GM21381 (cell line): ENCODE measurements around the gene SPDYE4.

ENCODE experiments used
- ATAC-seq: cut with Tn5 transposase; IDR thresholded peaks from one replicate; pipeline ENCODE4 v1.9.1; 2021; ENCODE audit warnings: mild to moderate bottlenecking, moderate library complexity; ENCODE audit not compliant: unreplicated experiment

The SPDYE4 gene

DNA sequence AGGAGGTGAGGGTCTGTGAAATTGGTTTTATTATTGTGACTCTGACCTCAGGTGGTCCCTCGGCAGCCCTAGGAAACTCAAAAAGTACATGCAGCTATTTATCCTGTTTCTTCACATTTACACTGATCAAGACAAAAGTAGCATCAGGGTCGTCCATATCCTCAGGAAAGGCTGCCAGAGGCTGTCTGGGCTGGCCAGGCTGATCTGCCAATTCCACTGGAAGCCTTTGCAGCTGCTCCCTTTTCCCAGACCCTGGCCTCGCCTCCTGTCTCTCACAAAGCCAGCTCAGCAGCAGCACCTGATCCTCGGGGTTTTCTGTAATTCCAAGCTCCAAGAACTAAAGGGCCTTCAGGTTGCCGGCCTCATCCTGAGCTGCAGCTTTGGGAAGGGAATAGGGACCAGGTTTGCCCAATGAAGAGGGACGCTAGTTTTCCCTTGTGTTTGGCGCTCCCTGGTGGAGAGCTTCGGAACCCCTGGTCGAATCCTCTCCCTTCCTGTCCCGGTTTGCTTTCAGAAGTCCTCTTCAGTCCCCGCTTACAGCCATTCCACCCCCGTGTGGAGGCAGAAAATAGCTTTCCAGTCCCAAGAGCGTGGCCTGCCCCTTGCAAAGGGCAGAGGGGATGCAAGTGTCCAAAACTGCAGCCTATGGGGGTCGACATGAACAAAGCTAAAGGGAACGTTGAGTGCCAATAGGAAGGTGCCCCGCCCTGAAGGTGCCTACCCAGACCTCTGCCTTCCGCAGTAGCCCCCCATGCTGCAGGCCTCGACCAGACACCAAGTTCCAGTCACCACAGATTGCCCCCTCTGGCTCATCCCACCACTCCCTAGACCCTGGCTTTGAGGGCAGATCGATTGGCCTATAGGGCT, 27.4 kb upstream of the SPDYE4 start:
- no peak for ATAC-seq

DNA sequence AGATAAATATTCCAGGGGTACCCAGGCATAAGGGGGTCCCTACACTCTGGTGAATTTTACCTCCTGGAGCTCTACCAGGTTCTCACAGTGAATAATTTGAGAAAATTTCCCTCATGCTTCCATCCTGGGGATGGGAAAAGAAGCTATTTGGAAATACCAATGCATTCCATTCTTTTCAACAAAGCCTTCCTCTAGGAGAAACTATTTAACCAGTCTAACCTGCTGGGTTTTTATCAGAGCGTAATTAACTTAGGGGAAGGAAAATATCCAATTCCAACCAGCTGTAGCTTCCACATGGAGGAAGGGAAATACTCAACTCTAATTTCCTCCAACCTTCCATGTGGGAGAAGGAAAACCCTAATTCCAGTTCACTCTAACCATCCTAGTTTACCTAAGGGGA, 23.8 kb upstream of the SPDYE4 start:
- ATAC-seq = no peak

DNA sequence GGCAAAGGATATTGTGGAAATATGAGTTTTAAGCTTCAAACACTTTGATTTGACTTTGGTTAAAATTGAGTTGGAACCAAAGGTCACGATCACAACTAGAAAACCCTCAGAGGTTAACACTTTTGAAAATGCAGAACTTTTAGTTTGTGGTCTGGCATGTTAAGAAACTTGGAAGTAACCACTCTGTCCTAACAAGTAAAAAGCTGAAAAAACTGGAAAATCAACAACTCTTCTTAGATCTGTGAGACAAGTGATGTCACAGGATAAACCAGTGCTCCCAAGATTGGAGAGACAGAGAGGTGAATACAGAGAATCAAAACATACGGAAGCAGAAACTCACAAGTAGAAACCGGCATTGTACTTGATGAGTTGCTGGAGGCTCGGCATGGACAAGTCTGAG, 23.4 kb upstream of the SPDYE4 start:
- no peak for ATAC-seq

DNA sequence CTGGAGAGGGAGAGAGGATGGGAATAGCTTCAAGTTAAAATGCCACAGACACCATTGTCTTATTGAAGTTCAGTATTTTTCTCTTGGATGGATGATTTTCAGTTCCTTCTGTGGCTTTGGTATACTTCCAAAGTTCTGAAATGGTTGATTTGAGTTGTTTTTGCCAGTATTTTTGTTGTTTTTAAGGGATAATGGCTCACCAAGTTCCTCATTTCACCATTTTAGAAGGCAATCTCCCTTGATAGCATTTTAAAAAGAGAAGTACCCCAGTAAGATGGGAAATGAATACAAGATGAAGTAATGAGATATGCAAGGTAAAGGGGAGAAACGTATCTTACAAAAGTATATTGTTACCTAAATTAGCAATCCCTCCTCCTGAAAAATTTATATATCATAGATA, 18.5 kb upstream of the SPDYE4 start:
- ATAC-seq = no peak

DNA sequence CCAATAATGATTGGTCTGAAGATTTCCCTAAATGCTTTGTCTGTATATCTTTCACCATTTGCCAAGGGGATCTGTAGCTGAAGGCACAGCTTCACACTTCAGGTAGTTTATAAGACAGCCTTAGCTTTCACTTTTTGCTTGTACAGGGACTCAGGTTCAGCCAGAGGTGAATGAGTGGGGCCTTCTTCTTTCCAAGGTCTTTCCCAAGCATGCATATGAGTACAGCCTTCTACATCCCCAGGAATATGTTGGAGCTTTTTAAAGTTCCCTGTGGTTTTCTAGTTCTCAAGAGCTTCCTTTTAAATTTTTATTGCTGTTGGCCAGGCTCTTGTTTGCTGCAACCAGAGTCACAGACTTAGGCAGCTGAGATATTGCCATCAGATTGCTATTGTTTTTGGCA, 17.9 kb upstream of the SPDYE4 start:
- ATAC-seq = no peak

DNA sequence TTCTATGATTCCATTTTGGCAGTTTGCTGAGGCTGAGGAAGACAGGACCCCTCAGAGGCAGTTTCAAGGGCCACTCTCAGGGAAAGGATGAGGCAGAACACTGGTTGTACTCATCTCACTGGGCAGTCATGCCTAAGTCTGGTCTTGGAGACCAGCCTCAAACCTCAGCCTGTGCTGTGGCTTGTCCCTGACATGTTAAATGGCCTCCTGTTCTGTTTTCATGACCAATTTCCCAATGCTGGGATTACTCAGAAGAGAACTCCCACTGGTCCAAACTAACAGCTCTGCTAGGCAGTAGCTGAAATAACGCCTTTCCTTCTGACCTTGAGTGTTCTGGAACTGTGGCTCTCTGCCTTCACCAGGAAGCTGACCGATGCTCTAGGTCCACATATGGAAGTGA, 8.4 kb upstream of the SPDYE4 start:
- no peak for ATAC-seq

DNA sequence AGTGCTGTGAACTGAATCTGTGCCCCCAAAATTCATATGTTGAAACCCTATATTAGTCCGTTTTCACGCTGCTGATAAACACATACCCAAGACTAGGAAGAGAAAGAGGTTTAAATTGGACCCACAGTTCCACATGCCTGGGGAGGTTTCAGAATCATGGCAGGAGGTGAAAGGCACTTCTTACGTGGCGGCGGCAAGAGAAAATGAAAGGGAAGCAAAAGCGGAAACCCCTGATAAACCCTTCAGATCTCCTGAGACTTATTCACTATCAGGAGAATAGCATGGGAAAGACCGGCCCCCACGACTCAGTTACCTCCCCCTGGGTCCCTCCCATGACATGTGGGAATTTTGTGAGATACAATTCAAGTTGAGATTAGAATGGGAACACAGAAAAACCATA, 3.7 kb upstream of the SPDYE4 start:
- no peak for ATAC-seq

DNA sequence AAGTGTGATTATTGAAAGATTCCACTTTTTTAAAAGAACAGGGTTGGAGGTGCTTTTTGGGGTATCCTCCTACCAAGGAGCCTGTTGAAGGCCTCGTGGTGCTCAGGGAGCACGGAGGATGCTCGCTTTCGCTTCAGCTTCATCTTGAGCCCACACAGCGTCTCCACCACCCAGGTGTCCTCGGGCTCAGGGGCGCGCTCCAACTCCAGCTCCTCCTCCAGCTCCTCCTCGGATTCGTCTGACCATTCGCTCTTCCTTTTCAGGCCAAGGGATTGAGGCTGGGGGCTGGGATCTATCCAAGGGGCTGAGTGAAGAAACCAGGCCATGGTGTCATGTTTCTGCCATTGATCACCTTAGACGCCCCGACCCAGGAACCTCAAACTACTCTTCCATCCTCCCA, 1.2 kb downstream of the SPDYE4 start:
- no peak for ATAC-seq

DNA sequence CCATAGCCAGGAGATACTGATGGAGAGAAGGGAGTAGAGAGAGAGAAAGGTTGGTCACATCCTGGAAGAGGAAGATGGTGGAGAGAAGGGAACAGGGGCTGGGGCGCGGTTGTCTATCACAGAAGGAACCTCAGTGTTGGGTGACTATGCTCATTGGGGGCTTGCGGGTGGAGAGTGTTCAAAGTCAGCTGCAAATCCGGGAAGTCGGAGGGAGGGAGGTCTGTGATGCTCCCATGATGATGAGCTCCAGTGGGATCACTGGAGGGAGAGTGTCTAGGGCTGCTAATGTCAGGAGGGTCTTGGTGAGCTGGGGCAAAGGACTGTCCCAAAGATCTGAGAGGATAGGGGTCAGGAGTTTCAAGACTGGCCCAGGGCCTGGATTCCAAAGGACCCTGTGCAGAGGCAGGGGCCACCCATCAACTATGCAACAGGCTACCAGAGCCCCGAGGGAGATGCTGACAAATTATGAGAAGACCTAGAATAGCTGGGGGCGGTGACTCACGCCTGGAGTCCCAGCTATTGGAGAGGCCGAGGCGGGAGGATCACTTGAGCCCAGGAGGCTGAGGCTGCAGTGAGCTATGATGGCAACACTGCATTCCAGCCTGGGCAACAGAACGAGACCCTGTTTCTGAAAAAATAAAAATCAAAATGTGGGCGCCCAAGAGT, 2.6 kb downstream of the SPDYE4 start:
- no peak for ATAC-seq

DNA sequence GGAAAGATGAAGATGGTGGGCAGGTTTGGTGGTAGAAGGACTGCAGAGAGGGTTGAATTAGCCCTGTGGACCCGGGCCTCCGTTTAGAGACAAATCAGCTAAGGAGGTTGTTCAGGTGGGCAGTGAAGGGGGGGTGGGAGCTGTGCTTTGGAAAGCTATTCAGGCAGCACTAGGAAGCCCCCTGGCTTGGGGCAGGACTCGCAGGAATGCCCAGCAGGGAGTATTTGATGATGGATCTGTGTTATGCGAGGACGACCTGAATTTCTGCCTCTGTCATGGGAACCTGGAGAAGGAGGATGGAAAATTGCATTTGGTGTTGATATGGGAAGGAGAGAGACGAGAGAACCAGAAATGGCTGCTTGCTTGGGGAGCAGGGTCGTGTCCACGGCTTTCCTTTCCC, 3.5 kb downstream of the SPDYE4 start:
- ATAC-seq = no peak

DNA sequence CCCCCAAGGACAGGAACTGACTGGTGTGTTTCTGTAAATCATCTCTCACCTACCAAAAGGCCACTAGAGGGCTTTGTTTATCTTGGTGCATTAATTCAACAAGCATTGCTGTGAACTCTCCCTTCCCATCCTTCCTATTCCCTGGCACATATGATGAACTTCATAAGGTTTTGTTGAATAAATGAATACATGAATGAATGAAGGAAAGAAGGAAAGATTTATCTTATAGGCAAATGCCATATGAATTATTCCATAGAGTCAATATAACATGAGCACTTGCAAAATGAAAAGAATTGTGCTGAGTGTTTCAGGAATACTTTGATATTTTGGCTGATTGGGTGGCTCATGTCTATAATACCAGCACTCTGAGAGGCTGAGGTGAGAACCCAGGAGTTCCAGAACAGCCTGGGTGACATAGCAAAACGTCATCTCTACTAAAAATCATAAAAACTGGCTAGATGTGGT, 4.3 kb downstream of the SPDYE4 start:
- no peak for ATAC-seq

DNA sequence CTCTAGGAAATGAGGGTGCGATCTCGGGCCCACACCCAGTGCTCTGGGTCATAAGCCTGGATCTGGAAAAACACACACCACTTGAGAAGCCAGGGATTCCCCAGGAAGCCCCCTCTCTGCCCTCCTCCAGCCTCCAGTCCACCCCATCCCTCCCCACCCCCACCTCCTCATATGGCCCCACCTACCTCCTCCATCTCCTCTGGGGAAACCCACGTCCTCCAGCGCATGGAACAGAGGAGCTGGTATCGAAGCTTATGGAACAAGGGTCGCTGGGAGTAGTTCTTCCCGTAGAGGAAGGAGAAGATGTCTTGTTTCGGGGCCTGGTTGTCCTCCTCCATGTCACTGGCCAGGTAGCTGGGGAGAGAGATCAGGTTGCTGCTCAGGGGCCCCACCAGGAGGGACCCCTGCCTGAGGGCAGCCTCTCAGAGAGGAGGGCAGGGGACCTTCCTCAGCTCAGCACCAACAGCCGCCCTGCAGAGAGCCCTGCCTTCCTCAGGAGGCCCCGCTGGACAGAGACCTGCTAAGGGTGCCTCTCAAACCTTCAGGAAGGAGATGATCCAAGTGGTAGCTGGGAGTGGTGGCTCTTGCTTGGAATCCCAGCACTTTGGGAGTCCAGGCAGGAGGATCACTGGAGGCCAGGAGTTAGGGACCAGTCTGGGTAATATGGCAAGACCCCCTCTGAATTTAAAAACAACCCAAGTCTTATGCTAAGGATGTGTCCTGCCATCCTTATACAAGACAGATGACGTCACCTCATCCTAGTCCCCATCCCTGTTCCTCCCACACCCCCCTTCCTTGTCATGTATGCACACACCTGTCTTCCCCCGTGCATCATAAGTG, 5.0 kb downstream of the SPDYE4 start:
- ATAC-seq = no peak

DNA sequence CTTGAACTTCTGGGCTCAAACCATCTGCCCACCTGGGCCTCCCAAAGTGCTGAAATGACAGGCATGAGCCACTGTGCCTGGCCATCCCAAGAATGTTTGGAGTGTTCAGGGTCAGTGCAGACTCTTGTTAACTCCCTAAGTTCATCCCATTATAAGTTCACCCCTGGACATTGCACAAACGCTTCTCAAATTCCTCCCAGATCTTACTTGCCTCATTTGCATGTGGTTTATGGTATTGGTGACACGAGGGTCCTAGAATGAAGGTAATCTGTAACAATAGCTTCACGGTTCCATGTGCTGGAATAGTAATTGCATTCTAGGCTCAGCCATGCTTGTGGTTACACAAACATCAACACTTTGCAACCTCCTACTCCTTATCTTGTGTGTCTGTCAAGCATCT, 8.7 kb downstream of the SPDYE4 start:
- no peak for ATAC-seq

DNA sequence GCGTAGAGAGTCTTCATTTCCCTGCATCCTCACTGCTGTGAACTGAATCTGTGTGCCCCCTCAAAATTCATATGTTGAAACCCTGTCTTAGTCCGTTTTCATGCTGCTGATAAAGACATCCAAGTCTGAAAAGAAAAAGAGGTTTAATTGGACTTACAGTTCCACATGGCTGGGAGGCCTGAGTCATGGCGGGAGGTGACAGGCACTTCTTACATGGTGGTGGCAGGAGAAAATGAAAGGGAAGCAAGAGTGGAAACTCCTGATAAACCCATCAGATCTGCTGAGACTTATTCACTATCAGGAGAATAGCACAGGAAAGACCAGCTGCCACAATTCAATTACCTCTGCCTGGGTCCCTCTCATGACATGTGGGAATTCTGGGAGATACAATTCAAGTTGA, 10.6 kb downstream of the SPDYE4 start:
- ATAC-seq = no peak

DNA sequence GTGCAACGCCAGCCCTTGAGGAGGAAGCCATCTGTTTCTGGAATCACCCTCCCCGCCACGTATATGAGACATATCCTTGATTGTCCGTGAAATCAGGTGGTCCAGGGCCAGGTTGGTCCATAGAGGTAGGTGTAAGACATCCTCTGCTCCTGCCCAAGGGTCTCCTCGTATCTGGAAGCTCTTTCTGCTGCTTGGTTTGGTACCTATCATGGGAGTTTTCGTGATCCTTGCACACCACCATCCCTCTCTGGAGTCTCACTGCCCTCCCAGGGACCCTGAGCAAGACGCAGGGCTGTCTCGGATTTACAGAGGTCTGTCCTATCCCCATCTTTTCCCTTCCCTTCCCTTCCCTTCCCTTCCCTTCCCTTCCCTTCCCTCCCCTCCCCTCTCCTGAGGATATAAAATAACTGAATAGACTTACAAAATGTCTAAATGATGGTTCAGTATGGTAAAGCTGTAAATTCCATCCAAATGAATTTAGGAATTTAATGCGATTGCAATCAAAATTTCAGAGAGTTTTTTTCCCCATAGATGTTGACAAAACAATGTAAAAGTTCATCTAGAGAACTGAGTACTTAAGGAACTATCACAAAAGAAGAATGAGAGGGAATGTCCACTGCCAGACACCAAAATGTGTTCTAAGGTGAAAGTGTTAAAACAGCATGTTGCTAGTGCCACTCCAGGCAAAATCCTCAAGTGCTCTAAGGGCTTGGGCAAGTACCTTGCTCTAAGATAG, 11.7 kb downstream of the SPDYE4 start:
- no peak for ATAC-seq

DNA sequence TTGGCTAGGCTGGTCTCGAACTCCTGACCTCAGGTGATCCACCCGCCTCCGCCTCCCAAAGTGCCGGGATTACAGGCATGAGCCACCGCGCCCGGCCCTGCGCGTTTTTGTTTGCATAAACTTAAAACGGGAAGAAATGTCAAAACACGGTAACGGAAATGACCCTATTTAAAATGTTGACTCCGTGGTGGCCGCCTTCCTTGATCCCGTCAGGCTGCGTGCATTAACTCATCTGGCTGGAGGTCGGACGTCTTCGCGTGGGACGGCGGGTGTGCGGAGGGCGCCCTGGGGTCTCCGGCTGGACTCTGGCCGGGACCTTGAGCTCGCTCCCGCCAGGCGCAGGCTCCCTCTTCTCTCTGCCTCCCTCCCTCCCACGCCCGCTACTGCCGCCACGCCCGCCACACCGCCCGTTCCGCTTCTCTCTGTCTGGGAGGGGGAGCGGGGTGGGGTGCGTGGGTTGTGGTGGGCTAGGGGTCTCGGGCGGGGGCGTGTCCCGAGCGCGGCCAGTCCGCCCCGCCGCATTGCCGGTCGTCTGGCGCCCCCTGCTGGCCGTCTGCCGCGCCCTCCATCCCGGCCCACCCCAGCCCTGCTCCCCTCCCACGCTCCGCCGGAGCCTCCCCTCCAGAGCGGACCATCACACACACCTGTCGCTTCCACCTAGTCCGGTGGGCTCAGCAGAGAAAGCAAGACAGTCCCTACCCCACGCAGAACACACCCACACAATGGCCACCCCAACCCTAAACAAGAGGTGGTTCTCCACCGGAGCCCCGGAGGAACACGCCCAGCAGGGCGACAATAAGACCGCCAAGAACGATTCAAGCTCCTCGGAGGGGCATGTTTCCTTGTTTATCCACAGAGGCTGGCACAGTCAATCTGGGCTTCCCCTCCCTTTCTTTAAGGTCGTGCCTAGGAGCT, 12.5 kb downstream of the SPDYE4 start:
- no peak for ATAC-seq

DNA sequence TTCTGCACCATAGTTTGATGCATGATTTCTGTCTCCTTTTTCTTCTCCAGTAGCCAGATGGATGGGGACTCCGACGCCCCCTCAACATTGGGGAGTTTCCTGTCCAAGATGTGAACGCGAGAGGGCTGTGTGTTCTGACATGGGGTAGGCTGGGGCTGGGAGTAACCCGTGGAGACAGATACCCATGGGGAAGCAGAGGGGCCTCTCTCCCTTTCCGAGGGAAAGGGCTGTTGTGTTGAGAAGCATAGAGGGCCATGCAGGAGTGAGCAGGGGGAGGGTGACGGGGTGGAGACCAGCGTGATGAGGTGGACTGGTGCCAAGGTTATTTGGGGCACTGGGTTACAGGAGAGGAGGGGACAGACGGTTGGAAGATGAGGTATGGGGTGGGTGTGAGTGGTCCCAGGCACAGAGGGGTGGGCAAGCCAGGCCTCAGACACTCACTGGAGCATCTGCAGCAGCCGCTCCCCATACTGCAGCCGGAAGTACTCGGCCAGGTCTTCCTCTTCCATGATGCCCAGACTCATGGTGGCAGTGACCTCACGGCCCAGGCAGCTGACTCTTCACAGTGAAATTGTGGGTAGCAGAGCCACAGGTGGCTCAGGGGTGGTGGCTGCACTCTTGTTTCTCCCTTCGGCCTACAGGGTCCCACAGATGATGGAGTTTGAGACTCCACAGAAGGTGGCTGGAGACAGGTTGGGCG, 14.1 kb downstream of the SPDYE4 start:
- ATAC-seq = no peak

DNA sequence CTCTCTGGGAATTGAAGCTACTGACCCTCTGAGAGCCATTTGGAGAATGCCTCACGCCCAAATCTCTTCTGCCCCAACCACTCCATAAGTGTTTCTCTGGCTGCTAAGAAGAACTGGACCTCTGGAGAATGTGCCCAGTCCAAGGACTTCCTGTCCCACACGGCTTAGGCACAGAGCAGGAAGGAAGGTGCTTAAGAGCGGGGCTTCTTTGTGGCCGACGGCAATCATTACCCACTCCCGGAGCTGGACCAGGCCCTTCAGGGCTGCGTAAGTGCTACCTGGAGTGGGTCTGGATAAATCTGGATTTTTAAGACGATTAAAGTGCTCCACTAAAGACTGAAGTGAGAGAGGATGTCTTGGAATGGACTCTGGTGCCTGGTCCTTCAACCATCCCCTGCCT, 15.5 kb downstream of the SPDYE4 start:
- ATAC-seq = no peak

DNA sequence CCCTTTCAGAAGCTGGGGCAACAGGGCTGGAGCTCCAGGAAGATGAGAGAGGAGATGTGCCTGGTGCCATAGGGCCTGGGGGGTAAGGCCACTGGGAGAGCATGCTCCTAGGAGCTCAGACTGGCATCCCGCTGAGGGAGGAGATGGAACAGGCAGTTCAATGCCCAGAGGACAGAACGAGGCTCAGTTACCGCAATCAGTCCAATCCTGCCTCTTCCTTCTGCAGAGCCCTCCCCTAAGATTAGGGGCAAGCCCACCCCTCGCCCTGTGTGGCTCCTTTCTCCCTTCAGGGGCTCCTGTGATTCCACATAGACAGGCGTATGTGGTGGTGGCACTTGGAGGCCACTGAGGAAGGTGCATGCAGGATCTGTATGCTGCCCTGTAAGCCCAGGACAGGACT, 16.1 kb downstream of the SPDYE4 start:
- no peak for ATAC-seq
